ENCODE measurements around the gene GNG11.
"Not testable (repeated sequence)": the region's sequence is repeated elsewhere in the genome, so short reads cannot be mapped to it uniquely, and the experiment has no call there.

Gene GNG11

DNA sequence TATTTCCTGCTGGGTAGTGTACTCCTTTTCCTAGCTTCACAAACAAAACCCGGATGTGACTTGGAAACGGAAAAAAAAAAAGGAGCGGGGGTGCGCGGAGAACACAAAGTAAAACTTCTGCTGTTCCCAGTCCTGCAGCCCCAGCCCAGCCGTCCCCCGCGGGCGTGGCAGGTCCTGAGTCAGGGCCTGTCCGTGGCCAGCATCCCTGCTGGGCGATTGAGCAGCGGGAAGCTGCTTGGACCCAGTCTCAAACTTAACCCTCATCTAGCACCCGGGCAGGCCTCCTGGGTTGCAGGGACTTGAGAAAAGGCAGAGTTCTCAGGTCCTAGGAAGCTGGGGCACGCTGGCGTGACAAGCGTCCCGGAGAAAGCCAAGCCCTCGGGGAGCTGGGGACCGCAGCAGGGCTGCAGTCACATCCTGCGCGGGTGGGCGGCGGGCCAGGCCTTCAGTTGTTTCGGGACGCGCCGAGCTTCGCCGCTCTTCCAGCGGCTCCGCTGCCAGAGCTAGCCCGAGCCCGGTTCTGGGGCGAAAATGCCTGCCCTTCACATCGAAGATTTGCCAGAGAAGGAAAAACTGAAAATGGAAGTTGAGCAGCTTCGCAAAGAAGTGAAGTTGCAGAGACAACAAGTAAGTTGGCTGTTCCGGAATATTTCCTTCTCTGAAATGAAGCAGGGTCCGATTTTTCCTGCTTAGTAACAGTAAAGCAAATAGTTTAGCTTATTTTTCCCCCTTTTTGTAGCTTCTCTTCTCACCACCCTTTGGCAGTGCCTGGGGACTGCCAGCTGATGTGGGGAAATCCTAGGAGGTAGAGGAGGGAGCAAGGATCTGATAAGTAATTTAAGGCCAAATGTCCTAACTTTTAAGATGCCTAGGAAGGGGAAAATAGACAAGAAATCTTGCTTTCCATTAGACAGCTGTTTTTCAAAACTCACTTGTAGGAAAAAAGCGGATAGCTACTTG lies at the start of gene GNG11:
GNG11 (plus strand) TSS at position 129 of the 960 bp plus-strand sequence; CDS start at position 532, 403 bp downstream.
- peak; percentile 61 for DNase-seq (ENCODE audit: low read depth)

DNA sequence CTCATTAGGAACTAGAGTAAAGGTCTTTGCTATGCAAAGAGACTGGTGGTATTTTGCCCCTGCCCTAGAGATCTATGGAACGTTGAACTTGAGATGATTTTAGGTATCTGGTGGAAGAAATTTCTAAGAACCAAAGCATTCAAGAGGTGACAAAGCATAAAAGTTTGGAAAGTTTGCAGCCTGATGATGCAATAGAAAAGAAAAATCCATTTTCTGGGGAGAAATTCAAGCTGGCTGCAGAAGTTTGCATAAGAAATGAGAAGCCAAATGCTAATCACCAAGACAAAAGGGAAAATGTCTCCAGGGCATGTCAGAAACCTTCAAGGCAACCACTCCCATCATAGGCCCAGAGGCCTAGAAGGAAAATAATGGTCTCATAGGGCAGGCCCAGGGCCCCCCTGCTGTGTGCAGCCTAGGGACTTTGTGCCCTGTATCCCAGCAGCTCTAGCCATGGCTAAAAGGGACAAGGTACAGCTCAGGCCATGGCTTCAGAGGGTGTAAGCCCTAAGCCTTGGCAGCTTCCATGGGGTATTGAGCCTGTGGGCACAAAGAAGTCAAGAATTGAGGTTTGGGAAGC lies 47.4 kb upstream of the GNG11 start:
- DNase-seq (ENCODE audit: low read depth): no peak

DNA sequence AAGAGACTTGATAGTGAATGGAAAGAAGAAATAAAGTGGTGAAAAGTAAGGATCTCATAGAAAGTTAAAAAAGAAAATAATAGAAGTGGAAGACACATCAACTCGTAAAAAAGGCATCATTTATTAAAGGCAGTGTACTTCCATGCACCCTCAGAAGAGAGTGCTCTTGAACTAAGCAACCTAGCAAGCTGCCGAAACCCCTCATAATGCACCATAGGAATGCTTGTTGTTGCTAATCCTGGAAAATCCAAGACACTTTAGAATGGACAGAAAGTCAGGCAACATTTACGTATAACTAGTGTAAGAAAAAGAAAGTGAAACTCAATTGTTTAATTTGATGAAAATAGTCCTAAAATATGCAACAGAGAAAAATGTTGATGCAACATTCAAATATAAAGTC lies 43.8 kb upstream of the GNG11 start:
- DNase-seq (ENCODE audit: low read depth): no peak

DNA sequence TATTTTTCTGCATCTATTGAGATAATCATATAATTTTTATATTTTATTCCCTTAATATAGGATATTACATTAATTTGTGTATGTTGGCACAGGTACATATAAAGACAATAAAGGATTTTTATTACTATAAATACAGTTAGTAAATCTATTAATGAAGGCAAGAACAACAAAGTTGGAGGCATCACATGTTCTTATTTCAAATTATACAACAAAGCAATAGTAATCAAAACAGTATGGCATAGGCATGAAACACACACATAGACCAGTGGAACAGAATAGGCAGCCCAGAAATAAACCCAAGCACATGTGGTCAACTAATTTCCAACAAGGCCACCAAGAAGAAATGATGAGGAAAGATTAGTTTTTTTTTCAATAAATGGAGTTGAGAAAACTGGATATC lies 42.2 kb upstream of the GNG11 start:
- no peak for DNase-seq (ENCODE audit: low read depth)

GRCh38 chr7:93882468-93882867 lies 39.1 kb upstream of the GNG11 start:
- DNase-seq (ENCODE audit: low read depth): no peak

DNA sequence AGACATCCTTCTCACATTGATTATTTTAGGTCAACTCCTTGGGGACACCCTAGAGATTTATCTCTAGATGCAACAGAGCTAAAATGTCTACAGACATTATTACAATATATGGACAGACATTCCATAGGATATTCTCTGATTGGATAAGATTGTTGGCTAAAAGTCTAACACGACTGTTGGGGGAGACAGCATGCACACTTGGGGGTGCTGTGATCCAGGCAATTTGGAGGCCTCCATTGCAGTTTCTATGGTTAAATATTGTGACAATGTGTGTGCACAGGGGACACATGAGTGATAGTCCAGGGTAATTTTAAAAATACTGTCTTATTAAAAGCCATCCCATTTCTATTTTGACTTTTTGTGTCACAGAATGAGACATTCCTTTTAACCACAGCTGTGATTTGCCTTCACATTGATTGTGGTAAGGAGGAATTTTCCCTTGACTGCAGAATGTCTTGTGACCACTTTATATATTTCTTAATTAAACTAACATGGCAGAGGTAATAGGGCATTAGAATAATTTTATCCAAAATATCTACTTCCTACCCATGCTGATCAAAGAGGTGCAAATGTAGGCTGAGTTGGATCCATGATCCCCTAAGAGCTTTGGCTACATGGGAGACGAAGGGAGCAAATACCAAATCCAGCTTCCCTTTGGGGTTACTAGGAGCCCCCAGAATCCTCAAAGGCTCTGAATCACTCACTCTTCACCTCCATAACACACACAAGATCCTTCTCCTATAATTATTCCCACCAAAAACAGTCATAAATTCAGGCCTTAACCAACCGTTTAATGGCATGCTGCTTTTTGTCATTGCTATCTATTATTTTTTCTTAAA lies 38.2 kb upstream of the GNG11 start:
- no peak for DNase-seq (ENCODE audit: low read depth)

DNA sequence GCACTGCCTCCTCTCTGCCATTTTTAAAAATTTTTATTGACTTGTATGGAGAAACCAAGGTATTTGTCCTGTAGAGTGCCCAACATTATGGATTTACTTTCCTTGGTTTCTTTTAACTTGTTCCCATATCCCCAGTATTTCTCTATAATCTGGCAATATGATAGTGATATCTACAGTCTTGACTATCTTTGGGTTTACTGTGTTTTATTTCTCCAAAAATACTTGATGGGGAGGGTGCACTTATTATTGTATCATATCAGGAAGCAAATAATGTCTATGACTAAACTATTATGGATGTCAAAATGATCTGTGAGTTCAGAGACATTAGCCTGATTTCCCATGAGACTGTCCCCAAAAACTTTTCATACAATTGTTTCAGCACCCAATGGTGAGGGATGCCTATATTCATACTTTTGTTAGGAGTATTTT lies 37.6 kb upstream of the GNG11 start:
- DNase-seq (ENCODE audit: low read depth): no peak

DNA sequence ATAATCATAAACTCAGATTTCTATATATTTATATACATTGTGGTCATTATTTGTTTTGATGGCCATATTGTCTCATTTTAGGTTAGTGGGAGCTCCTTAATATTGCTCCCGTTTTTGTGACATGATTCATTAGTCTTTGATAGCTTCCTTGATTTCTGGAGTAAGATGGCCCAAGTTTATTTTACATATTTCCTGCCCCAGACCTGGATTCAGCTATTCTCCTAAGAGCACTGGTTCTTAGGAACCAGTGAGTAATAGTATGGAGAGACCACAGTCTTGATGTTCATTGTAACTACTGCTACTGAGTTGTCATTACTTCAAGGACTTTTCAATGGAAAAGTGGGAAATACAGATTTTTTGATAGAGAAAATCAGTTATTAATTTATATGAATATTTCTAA lies 37.0 kb upstream of the GNG11 start:
- DNase-seq (ENCODE audit: low read depth): no peak

- DNase-seq (ENCODE audit: low read depth): no peak
These were observed 32.3 kb upstream of the GNG11 start for GRCh38 chr7:93889261-93889660.

DNA sequence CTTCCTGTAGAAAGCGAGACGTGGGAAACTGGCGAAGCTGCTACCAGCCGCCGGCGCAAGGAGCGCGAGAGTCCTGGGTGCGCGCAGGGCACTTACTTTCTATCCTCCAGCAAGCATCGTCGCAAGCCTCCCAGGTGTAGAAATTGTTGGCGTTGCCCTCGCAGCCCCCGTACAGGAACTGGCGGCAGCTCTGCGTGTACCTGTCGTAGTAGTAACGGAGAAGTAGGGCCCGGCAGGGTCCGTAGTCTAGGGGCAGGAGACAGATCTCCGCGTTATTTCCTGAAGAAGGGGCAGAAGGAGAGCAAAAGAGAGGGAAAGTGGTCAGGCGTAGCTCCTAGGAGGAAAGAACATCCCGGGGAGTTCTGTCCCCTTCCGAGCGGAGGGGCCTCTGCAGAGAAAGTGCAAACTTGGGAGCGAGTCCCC lies 31.5 kb upstream of the GNG11 start:
- no peak for DNase-seq (ENCODE audit: low read depth)

DNA sequence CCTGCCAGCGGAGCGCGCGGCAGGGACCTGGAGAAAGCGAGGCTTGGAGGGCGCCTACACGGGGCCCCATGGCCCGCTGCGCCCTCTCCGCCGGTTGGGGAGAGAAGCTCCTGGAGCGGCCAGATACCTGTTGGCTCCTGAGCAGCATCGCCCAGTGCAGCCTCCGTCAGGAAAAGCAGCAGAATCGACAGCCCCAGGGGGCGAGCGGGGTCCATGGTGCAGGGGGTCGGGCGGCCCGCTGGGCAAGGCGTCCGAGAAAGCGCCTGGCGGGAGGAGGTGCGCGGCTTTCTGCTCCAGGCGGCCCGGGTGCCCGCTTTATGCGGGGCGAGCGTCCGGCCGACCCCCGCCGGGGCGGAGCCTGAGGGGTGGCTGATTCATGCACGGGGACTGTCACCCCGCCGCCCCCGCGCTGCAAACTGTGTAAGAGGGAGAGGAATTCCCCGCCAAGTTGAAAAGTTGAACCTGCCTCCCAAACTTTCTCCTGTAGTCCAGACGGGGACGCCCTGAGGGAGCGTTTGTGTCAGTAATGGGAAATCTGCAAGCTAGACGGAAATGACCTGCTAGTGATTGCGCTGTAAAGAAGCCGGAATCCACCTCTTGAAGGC lies 31.0 kb upstream of the GNG11 start, which contains the start of gene TFPI2:
TFPI2 (minus strand) TSS at position 290 of the 605 bp plus-strand sequence; CDS start at position 215, 75 bp downstream.
- no peak for DNase-seq (ENCODE audit: low read depth)

DNA sequence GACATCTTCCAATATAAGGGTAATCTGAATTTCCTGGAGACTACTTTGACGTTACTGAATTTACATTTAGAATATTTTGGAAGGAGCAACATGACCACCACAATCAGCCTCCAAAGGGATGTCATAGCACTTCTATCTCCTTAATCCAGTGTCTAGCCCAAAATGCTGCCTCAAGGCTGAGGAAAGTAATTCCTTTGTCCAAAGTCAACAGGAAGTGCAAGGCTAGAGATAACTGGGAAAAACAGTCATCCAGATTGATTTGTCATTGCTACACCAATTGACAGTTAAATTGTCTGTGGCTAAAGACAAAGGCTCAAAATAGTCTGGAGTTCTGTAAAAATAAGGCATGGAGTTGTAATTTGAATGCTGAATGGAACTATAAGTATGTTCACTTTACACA lies 27.1 kb upstream of the GNG11 start:
- DNase-seq (ENCODE audit: low read depth): no peak

- no peak for DNase-seq (ENCODE audit: low read depth)
These were observed 26.4 kb upstream of the GNG11 start for GRCh38 chr7:93894966-93895640.

DNA sequence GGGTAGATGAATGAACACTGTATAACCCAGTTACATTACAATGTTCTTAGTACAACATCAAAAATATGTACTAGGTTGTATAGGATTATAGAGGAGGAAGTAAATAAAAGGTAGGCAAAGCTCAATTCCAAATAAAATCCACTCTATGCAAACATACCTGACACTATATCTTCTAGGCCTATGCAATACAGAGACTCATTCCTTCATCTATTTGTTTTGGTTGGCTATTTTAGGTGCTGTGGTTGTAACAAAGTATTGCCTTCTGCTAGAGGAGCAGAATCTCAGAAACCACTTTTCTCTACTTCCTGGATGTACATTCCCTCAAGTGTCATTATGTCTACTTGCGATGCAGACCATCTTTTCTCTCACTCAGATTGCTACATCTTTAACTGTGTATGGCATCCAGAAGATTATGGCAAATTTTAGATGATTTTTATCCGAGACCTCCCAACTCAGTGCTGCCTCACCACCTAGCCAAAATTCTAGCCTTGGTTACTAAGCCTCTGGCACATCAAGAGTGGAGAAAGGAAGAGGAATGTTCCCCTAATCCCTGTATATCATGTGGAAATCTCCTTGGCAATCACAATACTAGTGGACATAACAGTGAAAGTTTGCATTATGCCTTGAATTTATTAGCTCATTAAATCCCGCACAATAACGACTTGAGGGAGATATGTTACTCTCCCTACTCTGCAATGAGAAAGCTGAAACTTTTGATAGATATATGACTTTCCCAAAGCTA lies 25.5 kb upstream of the GNG11 start:
- no peak for DNase-seq (ENCODE audit: low read depth)

- DNase-seq (ENCODE audit: low read depth): no peak
These were observed 23.9 kb upstream of the GNG11 start for GRCh38 chr7:93897680-93898079.

DNA sequence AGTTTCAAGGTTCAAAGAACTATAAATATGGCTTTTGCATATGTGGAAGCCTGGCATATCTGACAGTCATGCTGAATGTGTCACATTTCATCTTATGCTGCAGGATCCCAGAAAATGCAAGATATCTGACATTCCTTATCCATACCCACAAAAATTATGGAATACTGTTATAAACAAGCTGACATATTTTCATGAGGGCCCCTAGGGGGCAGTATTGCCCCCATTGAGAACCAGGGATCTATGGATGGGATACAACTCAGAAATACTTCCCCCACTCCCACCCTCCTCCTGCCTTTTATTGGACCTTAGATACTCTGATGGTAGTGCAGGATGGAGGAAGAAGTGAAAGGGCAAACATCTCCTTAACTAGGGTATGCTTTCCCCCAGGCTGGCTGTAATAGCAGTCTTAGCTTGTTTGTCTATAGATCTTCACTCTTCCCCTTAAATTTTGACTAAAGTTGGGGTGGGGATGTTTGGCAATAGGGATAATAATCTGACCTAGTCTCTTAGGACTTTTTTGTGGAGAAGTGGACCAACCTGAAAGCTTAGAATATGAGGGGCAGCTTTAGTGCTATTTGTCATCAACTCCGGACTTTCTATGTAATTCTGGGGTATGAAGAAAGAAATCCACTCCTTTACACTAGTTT lies 18.6 kb upstream of the GNG11 start:
- no peak for DNase-seq (ENCODE audit: low read depth)

GRCh38 chr7:93906267-93906666 lies 15.3 kb upstream of the GNG11 start, which contains the start of gene GNGT1:
GNGT1 (plus strand) TSS chr7:93906567; CDS start chr7:93906747, 180 bp downstream.
- no peak for DNase-seq (ENCODE audit: low read depth)

DNA sequence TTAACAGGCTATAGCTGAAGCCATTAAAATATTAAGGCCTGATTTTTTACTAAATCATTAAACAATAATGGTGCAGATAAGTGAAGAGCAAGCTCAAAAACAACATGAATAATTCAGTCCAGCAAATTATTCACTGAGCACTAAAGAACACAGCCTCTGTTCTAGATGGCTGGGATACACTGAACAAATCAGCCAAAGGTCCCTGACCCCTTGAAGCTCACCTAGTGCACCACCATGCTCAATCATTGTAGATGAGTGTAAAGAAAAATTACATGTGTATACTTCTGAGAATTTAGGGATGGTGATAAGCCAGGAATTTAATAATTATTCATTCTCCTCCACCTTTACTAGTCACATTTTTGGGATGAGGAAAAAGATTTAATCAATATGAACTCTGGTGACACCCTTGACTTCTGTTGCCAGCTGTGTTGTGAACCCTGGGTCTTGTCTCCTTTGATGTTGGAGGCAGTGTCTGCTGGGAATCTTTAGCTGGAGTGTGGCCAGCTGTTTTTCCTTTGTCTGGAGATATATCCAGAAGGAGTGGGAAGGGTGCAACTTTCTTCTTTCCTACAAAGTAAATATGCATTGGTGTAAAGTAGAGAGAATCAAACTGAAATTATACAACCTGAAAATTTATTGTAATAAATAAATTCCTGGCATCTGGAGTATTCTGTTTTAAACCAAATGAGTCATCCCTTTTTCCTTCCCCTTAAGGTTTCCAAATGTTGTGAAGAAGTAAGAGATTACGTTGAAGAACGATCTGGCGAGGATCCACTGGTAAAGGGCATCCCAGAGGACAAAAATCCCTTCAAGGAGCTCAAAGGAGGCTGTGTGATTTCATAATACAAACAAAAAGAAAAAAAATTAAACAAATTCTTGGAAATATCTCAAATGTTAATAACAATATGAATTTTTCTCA lies 11.2 kb upstream of the GNG11 start:
- DNase-seq (ENCODE audit: low read depth): no peak

DNA sequence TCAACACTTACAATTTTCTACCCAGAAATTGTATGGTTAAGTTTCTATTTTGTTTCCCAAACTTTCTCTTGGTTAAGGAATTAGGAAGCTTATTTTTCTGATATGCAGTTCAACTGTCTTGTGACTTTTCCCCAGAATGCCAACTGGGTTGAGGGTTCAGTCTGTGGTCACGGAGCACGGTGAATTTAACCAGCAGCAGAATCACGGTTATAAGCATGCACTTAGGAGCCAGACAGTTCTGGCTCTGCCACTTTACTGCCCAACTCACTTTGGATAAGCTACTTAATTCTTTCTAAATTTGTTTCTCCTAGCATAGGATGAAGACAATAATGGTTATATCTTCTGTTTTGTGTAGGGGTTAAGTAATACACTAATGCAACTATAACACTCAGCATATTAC lies 10.3 kb upstream of the GNG11 start:
- not testable (repeated sequence) for DNase-seq (ENCODE audit: low read depth)

Data from GM04504 (cell line).